Stimulated activated CD8-positive, alpha-beta memory T cell treated with anti-CD3 and anti-CD28 coated beads, Interleukin-2, amount 100 ng/mL, for 48 hours (primary cell): Measurements from ENCODE around the gene MEGF6.

ENCODE experiments used
- DNase-seq, 2 donors: peaks; one replicate each; pipeline ENCODE4 v3.0.0-alpha.2; 2020; ENCODE audit warnings: low read depth in 2 of 2

The MEGF6 gene

DNA sequence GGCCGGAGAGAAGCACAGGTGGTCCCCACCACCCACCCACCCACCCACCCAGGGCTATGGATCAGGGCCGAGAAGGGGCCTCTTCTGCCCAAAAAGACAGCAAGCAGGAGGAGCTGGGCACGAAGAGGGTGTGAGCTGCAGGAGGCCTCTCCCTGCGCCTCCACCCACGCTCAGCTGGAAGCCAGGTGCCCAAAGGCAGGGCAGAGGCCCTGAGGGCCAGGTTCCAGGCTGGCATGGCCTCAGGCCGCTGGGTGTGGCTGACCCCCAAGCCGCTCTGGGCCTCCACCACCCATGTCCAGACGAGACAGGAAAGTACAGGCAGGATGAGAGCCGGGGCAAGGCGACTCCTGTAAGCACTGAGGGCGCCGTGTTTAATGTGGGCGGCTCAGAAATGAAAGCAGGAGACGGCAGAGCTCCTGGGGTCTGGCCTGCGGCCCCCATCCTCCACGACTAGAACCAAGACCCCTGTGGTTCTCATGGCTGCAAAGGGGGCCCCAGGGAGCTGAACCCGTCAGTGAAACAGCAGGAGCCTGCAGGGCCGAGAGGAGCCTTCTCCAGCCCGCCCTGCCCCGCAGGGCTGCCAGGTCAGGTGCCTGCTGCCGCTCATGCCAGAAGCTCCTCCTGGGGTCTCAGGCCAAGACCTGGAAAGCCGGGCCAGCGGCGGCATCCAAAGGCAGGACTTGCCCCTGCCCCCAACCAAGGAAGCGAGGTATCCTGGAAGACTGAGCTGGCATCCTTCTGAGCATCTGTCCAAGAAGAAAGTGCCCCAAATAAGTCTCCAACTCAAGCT lies 56.0 kb downstream of the MEGF6 start:
- DNase-seq = no peak

DNA sequence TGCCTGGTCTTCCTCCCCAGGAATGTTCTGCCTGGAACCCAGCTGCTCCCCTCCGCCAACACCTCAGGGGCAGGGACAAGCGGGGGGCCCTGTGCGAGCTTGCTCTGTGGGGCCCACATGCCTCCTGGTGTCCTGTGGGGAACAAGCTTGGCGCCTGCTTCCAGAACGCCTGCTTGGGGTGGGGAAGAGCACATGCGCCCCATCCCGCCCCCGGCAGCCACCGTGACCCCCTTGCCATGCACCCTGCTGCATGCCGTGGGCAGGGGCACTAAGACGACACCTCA lies 57.4 kb downstream of the MEGF6 start:
- DNase-seq = no peak

DNA sequence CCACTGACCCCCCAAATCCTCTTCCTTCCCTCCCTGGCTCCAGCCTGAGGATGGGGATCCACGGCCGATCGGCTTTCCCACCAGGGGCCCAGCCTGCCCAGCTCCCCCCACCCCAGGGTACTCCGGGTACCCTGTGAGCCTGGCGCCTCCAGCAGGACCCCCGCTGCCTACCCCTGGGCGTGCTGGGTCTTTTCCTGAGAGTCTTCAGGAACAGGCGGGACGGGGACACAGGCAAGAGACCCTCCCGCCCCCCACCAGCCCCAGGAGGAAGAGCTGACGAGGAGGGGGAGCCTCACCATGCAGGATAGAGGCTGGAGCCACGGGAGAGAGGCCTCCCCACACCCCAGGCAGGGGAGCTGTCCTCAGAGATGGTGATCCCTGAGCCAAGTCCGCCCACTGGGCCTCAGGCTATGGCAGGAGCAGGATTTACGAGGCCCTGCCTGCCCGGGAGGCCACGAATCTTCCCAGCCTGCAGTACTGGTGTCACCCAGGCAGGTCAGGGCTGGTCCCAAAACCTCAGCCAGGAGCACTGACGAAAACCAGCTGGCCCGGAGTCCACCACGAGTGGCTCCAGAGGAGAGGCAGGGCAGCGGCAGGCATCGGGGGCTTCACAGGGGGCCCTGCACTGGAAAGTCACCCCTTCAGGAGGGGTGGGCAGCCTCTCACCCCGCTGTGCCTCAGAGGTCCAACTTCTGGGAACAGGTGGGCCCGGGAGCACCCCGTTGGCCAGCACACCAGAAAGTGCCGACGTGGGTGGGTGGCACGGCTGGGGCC lies 58.0 kb downstream of the MEGF6 start:
- no peak for DNase-seq

DNA sequence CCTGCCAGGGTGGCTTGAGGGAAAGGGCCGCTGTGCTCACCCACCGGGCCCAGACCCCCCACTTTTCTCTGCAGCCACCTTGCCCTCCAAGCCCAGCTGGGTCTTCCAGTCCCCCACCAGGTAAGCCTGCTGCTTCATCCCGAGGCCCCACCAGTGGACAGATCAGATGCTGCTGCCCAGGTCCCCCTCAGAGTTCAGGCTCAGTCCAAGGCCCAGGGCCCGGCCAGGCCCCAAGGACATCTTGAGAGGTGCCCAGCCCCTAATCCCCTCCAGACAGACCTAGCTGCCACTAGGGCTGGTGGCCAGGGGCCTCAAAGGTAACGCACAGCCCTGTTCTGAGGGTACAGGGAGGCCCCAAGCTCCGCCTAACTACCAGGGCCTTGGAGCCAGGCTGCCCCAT lies 58.6 kb downstream of the MEGF6 start:
- DNase-seq = no peak

DNA sequence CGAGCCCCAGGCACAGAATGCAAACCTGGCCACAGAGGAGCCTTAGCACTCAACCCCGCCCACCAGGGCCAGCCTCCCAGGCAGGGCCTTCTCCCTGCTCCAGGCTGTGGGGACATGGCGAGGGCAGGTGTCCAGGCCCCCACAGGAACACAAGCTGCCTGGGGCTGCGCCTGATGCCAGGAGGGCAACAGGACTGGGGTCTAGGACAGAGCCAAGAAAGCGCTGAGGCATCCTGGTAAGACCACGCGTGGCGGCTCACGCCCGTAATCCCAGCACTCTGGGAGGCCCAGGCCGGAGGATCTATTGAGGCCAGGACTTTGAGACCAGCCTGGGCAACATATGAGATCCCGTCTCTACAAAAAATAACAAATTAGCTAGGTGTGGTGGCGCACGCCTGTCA lies 59.1 kb downstream of the MEGF6 start:
- no peak for DNase-seq

DNA sequence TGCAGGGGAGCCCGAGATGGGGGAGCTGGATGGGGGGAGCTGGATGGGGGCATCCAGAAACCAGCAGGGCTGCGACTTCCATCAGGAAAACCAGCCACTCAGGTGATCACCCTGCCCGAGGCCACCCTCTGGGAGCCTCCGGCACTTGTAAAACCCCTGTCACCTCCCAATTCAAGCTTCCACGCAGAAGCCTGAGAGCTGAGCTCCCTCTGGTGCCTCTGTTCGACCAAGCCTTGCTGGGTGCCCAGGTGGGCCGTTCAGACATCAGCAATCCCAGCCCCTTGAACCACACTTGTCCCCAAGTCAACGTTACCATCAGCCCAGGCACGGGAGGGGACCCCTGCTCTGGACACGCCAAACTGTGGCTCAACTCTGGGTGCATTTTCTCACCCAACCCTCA lies 59.6 kb downstream of the MEGF6 start:
- no peak for DNase-seq

DNA sequence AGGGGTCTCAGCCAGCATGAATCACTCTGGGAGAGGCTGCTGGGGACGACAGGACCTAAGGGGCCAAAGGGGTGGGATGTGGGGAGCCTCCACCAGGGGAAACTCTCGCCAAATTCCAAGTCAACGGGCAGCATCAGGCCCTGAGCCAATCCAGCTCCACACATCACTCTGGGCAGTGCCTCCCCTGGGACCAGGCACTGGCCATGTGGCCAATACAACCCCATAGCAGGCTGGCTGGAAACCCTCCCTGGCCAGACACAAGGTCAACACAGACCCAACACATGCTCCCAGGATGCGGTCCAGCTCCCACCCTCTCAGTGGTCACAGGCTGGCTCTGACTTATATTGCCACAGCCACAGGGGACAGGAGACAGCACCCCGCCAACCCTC lies 60.0 kb downstream of the MEGF6 start:
- DNase-seq = no peak

DNA sequence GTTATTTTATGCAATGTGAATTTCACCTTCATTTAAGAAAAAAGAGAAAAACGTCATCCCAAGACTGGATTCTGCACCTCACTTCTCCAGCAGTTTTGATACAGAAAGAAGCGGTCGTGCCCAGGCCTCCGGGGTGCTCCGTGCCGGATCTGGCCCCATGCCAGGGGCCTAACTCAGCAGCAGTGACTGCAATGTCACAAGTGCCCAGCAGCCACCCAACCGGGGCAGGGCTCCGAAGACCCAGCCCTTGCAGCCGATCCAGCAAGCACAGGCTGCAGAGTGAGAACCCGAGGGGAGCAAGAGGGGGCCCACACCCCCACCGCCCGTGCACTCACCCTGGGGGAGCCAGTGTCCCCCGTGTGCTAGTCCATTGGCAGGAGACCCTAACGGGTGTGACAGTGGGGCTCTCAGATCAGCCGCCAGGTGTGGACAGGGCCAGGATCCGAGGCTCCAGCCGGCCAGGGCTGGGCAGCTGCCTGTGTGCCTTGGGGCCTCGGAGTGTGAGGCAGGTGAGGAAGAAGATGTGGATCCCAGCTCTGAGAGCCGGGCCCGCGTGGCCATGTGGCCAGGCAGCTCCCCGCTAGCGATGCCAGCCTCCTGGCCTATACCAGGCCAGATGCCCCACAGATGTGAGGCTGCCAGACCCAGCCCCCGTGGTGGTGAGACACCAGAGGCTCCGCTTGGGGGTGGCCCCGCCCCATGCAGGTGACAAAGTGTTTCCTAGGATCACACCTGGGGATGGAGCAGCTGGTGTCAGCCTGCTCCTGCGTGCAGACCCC lies 60.6 kb downstream of the MEGF6 start:
- DNase-seq = no peak

DNA sequence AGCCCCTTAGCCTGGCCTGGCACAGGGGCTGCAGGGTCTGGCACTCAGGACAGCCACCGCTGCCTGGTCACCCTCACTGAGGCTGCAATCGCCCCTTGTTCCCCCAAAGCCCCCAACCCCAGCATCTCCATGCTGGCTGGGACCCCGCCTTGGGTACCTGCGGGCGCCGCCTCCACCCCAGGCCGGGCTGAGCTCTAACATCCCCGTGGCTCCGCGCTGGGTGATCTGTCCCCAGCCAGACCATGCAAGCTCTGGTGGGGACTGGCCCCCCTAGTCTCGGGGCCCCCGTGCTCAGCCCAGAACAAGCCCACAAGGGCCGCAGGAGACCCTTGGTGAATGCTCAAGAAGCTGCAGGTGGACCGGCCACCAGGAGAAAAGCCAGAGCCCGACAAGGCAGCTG lies 62.4 kb downstream of the MEGF6 start:
- no peak for DNase-seq

DNA sequence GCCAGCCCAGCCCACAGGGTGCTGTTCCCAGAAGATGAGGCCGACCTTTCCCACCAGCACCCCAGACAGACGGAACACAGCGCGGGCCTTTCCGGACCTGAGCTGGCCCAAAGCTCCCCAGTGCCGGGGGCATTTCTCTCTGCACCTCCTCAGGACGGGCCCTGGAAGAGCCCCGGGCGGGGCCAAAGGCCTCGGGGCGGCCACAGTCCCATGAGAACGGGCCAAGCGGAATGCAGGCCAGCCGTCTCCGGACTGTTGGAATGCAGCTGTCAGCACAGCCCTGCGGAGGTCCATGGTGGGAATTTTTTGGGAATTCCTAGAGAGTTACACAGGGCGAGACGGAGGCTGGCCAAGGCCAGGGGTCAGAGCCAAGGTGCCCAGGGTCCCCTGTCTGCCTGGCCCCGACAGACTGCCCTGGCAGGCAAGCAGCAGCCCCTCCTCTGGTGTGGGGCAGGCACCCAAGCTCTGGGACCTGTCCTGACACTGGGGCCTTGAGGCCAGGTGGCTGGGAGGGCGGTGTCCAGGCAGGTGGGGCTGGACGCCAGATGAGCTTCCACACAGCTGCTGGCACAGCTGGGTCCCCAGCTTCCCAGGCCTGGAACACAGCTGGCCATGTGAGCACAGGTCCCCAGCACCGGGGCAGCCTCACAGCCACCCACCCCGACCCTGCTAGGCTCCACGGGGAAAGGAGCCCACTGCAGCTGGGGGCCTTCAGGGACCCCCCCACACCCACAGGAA lies 63.0 kb downstream of the MEGF6 start:
- no peak for DNase-seq

DNA sequence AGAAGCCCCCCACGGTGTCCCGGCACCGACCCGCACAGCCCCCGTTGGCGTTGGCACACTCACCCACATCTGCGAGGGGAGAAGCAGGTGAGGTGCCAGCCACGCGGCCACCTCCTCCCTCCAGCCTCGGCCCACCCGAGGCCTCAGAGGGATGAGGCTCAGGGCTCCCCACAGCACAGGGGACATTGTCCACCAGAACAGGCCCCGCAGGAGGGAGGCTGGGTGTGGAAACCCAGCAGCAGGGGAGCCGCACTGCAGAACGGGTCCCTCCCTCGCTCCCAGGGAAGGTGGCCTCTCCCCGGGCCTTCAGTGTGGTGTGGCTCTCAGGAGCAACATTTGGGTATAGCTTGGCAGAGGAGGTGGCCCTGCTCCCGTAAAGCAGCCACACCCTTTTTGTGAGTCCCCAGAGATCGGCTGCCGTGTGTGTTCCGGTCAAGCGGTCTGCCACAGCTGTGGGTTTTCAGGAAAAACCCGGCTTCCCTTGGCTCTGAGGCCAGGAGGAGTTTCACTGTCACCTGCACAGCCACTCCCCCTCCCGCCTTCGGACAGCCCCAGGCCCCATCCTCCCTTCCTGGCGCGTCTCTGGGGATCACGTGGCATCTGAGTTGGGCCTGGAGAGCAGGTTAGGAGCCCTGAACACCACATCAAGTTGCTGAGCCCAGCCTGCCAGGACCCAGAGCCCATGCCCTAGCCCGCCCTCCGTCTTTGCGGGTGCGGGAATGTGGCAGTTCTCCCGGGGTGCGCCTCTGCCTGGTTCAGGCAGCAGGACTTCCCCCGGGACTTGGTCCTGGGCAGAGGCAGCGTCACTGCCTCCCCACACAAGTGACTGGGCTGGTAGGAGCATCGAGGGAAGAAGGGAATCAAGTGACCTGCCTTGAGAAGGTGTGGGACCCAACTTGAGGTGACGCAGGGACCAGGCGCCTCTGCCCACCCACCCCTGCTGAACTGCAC lies 64.0 kb downstream of the MEGF6 start:
- no peak for DNase-seq

DNA sequence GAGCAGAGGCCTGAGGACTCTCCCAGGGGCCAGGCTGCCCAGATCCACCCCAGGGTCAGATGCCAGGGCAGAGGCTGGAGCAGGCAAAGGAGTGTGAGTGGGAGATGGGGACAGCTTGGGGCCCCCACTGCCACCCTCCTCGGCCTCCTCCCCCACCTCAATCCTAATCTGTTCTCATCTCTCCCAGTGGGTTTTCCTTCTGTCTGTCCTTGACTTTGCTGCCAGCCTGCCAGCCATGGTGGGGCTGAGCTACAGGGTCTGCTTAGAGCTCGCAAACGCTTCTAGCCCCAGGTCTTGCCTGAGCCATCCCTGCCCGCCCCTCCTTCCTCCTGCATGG lies 65.3 kb downstream of the MEGF6 start:
- DNase-seq = no peak

DNA sequence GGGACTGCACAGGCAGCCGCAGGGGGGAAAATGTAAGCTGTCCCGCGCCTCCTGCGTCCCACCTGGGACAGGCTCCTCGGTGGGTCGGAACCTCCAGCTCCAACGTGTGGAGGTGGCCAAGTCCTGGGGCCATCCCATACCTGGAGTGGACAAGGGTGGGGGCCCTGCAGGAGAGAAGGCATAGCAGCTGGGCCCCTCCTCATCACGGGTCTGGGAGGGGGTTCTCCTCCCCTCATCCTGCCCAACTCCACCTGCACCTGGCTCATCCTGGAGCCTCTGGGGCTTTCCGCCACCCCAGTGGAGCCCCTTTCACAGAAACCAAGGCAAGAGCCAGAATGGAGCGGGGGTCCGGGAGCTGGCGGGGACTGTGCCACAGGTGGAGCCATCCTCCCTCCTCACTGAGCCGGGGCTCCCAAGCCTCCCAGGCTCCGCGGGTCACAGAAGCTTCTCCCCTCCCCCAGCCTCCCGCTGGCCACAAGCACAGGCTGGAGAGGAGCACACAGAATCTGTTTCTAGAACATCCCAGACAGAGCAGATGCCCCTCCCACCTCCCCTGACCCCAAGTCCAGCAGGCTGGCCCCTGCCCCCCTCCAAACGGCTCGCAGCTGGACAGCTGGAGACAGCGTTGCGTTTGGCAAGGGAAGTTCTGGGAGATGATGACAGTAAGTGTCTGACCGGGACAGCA lies 65.8 kb downstream of the MEGF6 start:
- DNase-seq = no peak

DNA sequence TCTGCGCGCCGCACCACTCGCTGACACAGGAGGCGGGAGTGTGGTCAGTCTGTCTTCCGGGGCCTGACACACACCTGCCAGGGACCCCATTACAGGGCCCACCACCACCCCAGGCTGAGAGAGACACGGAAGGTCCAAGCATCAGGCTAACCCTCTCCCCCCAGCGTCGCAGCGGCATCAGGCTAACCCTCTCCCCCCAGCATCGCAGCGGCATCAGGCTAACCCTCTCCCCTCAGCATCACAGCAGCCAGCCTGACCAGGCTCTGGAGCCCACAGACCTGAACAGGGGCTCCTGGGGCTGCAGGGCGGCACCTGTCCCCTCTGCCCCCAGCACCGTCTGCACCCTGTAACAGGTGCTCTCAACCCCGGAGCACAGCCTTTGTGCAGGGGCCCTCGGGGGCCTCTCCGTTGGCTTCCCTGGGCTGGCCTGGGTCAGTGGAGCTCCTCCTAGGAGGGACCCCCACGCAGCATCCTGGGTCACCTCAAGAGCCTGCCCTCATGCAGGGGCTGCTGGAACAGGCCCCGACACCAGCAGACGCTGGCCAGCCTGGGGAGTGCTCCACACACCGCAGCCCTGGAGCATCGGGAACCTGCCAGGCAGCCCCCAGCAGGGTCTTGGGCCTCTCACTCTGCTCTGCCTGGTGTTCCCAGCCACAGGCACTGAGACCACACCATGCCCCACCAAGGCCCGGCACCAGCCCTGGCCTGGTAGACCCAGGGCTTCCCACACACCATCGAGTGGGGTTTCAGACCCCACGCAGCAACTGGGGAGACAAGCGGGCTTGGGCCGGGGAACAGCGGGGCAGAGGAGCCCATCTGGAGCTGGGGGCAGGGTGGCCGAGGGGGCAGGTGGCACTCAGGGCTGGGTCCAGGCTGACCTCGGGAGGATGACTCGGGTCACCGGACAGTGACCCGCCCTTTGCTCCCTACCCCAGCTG lies 67.0 kb downstream of the MEGF6 start:
- no peak for DNase-seq

DNA sequence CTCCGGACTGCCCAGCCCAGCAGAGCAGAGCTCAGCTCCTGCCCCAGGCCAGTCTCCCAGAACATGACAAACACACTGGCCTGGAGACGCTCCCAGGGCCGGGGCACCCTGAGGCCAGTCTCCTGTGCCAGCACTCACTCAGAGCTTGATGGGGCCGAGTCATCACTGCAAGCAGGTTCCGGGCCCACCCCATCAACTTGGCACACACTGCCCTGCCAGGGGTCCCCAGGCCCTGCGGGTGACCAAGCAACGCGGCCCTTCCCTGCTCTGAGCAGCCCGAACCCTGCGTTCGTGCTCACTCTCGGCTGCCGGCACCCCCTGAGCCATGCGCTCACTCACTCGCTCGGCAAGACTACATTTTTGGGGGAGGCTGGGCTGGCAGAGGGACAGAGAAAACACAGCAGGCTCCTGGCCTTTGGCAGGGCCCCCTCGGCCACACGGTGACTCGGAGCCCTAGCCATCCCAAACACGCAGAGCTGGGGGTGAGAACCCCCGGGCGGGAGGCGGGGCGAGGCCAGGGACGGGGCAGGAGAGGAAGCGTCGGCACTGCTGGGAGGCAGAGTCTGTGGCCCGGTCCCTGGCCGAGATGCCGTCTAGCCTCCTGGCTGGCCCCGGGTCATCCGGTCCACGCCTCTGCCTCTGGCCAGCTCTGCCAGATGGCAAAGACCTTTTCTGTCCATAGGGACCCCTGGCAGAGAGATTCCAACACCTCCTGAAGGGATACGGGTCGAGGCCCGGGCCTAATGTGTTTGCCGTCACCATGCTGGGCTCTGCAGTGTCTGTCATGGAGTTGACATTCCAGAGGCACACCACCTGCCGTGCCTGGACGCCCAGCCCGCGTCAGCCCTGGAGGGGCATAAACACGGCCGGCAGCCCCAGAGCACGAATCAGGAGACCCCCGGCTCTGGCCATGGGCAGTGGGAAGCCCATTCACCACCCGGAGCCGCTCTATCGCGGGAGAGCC lies 68.0 kb downstream of the MEGF6 start:
- no peak for DNase-seq

DNA sequence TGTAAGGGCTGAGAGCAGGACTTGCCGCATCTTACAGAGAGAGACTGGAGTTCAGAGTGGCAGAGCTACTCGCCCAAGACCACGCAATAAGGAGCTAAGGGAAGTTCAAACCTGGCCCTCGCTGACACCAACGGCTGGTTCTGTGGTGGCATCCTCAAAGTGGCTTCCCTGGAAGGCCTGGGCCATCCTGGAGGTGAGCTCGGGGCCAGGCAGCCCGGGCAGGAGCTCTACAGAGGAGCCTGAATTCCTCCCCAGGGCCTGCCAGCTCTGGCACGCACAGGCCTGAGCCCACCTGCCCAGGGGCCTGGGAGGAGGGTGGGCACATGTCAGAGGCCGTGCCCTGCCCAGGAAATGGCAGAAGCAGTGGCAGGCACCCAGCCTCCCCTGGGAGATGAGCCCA lies 68.6 kb downstream of the MEGF6 start:
- no peak for DNase-seq

DNA sequence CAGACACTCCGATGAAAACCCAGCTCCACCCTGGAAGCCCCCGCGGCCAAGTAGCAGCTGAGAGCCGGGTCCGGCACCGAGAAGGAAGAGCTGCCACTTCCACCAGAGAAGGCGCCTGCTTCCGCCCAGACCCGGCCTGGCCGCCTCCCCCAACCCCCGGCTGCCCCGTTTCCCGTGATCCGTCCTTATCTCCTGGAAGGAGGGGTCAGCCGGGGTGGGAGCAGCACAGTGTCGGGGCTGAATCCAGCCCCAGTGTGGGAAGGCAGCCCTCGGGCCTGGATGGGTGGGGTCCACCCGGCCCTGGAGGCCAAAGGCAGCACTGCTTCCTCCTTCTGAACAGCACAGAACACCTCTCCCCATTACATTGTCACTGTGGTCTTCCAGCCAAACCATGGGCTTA lies 69.4 kb downstream of the MEGF6 start:
- no peak for DNase-seq

DNA sequence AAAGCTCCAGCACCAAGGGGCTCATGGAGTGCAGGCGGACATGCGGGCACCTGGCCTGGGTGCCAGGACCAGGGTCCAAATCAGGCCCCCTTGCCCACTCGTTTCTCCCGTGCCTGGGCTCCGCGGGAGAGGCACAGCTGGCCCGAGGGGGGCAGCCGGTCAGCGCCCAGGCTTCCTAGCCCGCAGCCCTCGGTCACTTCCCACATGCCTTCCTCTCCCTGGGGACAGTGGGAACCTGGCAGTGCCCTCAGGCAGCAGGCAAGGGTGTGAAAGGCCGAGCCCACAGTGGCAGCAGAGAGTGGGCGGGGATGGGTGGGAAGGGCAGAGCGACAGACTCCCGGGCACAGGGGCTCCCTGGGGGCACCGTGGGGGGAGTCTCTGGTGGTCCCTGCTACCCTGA lies 69.8 kb downstream of the MEGF6 start:
- no peak for DNase-seq
